SK-N-MC (cell line): ENCODE data around the gene CYB5R3.
"Not testable (repeated sequence)": the region's sequence is repeated elsewhere in the genome, so short reads cannot be mapped to it uniquely, and the experiment has no call there.

Experiments
- DNase-seq: peaks from one replicate; pipeline ENCODE4 v3.0.0-alpha.2; 2011; ENCODE audit warnings: low read depth, low spot score
- H3K27ac ChIP-seq: fragments of 200-600 bp; sonication (generic); 2 replicates; pipeline ENCODE4 v1.5.1; 2016; ENCODE audit warnings: mixed run types
- H3K36me3 ChIP-seq: fragments of 200-600 bp; sonication (generic); 2 replicates; pipeline ENCODE4 v1.6.1; 2017; ENCODE audit warnings: antibody characterized with exemption, low read length, mixed read lengths; ENCODE audit not compliant: insufficient read depth
- H3K4me3 ChIP-seq: fragments of 200-600 bp; sonication (generic); 2 replicates; pipeline ENCODE4 v1.5.1; 2016
- H3K9ac ChIP-seq: fragments of 200-600 bp; sonication (generic); 2 replicates; pipeline ENCODE4 v1.8.0; 2017; ENCODE audit warnings: mixed run types, mixed read lengths; ENCODE audit not compliant: insufficient read length
- H3K9me3 ChIP-seq: fragments of 200-600 bp; sonication (generic); 2 replicates; pipeline ENCODE4 v1.6.1; 2017; ENCODE audit warnings: low read depth, mild to moderate bottlenecking, antibody characterized with exemption, low read length, moderate library complexity, mixed read lengths
- EZH2 ChIP-seq: fragments of 200-600 bp; sonication (generic); IDR thresholded peaks from one replicate; pipeline ENCODE4 v1.6.1; 2017; ENCODE audit warnings: antibody characterized with exemption
- FOXP2 ChIP-seq: optimal IDR thresholded peaks from 2 replicates; pipeline ENCODE3; 2011; ENCODE audit warnings: mild to moderate bottlenecking, moderate library complexity; ENCODE audit not compliant: insufficient read depth; ENCODE audit errors: extremely low read length, control extremely low read depth
- POLR2AphosphoS5 ChIP-seq: IDR thresholded peaks from 2 replicates; pipeline ENCODE4 v1.6.1; 2012; ENCODE audit warnings: mild to moderate bottlenecking, low read depth, low read length, borderline replicate concordance

The CYB5R3 gene

DNA sequence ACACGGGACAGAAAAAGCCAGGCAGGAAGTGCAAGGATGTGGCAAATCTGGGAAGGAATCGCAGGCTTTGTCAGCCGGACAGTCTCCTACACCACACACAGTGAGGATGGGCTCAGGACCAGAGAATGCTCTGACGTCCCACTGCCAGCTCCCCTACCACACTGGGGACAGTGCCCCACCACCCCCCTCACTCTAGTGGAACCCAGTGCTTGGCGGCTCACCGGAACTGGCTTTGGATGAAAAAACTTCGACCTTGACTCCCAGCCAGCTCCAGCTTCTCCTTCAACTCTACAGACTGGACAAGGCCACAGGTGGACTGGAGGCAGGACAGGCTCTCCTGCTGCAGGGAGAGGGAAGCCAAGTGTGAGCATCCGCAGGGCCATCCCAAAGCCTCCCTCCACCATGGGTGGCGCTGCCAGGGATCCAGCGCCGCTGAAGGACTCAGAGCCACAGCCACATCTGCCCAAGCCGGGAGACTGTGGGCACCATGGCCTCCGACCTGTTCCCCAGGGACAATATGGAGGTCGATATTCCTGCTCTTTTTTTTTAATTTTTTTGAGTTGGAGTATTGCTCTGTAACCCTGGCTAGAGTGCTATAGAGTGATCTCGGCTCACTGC, 71.5 kb downstream of the CYB5R3 start:
- DNase-seq, result no peak
- no peak overlapping the region for H3K27ac ChIP-seq
- H3K4me3 ChIP-seq, result no peak overlapping the region
- no peaks in the 10 kb centered on the region for H3K9me3 ChIP-seq
- TF ChIP-seq EZH2 (no peak), POLR2AphosphoS5 (no peak), FOXP2 (no peak)
- no peak overlapping the region for H3K9ac ChIP-seq
- peaks cover 32% of the 10 kb centered on the region for H3K36me3 ChIP-seq

DNA sequence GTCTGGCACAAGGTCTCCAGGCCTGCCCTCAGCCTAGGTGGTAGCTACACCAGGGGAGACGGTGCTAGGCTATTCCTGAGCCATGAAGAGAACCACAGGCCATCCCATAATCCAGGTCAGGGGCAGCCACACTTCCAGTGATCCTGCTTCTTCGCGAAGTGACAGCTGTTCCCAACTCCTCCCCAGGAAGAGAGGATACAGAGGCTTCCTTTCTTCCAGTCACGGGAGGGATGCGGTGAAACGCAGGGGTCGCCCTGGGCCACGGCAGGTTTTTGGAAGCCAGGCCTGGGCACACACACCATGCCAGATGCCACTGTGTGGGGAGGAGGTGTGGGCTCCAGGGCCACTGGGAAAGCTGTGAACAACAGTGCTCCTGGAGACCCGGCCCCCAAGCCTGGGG, 72.1 kb downstream of the CYB5R3 start:
- H3K27ac ChIP-seq, DNase-seq, H3K4me3 ChIP-seq, H3K9ac ChIP-seq, H3K9me3 ChIP-seq: not testable (repeated sequence)
- H3K36me3 ChIP-seq, result peaks cover 32% of the 10 kb centered on the region

DNA sequence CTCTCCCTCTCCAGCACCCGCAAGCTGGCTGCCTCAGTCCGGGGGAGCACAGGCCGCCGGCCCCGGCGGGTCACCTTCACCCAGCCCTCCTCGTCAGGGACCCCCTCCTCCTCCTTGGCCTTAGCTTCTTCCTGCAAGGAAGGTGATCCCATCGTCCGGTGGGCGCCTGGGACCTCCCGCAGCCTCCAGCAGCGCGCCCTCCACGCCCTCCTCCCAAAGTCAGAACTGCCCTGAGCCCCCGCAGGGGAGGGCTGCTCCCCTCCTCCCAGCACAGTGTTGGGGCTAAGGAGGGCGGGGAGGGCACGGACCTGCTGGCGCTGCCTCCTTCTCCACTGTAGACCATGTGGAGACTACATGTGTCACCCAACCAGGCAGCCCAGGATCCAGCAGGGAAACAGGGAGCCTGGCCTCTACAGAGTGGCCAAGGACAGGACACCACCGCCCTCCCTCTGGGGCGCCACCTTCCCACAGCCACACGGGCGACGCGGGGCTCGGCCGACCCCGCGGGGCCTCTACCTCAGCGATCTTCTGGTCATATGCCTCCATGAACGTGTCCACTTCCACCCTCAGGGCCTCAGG, 73.1 kb downstream of the CYB5R3 start:
- not testable (repeated sequence) for DNase-seq, H3K27ac ChIP-seq, H3K9ac ChIP-seq, H3K4me3 ChIP-seq, H3K9me3 ChIP-seq
- H3K36me3 ChIP-seq, result peaks cover 32% of the 10 kb centered on the region

DNA sequence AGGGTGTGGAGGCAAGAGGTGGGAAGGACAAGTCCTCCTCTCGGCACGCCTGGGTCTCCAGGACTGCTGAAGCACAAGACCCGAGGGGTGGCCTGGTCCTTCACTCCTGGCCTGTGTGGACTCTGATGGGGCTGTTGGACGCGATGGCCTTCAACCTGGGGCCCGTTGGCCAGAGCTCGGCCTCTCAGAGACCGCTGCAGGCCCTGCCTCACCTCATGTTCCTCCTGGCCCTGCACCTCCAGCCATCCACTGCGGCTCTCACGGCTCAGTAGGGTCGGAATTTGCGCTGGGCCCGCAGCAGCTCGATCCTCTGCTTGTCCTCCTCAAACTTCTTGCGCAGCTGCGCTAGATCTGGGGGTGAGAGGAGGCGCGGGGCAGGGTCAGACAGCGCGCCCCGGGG, 74.7 kb downstream of the CYB5R3 start:
- not testable (repeated sequence) for H3K9me3 ChIP-seq, H3K4me3 ChIP-seq, DNase-seq, H3K9ac ChIP-seq, H3K27ac ChIP-seq
- peaks cover 25% of the 10 kb centered on the region for H3K36me3 ChIP-seq

DNA sequence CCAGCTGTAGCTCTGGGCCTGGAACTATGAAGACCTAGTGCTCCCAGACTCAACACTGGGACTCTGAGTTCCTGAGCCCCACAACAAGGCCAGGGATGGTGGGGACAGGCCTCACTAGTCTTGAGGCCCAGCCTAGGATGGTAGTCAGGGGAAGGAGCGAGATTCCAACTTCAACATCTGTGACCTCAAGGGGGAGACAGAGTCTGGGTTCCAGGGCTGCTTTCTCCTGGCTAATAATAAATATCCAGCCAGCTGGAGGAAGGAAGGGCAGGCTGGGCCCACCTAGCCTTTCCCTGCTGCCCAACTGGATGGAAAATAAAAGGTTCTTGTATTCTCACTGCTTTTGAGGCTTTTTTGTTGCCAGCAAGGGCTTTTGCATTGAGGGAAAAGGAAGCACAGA, 75.1 kb downstream of the CYB5R3 start:
- H3K36me3 ChIP-seq, result peaks cover 22% of the 10 kb centered on the region
- not testable (repeated sequence) for H3K27ac ChIP-seq, DNase-seq, H3K9ac ChIP-seq, H3K9me3 ChIP-seq, H3K4me3 ChIP-seq

DNA sequence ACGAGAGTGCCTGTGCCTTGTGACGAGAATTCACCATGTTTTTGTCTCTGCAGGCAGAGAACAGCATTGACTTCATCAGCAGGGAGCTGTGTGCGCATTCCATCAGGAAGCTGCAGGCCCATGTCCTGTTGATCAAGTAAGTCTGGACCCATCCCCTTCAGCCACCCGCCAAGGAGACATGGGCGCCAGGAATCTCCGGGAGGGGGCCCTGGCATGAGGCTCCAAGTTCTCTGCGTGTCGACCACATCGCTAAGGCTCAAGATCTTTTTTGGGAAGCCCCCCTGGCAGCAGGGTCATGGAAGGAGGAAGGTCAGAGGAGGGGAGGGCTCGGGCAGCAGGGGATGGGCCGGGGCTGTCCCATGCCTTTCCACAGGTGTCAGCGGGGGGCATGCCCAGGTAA, 78.1 kb downstream of the CYB5R3 start:
- H3K4me3 ChIP-seq, H3K27ac ChIP-seq, DNase-seq, H3K9me3 ChIP-seq, H3K9ac ChIP-seq, H3K36me3 ChIP-seq: not testable (repeated sequence)

DNA sequence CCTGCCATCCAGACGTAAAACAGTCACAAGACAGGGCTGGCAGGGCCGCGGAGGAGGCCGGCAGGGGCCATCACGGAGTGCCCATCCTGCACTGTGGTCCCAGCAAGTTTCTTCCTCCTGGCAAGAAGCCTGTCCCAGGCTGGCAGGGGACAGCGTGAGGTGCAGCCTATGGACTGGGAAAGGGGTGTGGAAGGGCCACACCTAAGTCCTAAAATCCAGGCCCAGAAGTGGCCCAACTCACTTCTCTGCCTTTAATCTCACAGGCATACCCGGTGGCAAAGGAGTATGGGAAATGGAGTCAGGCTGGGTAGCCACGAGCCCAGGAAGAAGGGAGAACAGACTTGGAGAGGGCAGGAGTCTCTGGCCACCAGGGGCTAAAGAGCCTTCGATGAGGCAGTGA, 78.6 kb downstream of the CYB5R3 start:
- not testable (repeated sequence) for H3K27ac ChIP-seq, H3K36me3 ChIP-seq, H3K9ac ChIP-seq, H3K9me3 ChIP-seq, DNase-seq, H3K4me3 ChIP-seq

DNA sequence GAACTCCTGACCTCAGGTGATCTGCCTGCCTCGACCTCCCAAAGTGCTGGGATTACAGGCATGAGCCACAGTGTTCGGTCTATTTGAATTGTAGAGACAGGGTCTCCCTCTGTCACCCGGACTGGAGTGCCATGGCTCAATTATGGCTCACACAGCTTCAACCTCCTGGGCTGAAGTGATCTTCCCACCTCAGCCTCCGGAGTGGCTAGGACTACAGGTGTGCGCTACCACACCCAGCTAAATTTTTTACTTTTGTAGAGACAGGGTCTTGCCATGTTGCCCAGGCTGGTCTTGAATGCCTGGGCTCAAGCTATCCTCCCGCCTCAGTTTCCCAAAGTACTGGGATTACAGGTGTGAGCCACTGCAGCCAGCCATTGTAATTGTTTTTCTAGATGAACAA, 81.2 kb downstream of the CYB5R3 start:
- H3K9ac ChIP-seq, H3K9me3 ChIP-seq, H3K4me3 ChIP-seq, H3K27ac ChIP-seq, DNase-seq, H3K36me3 ChIP-seq: not testable (repeated sequence)
